ENCODE data around the gene HABP2. TPM values are rescaled to one million over a fixed set of nuclear protein-coding genes. Genes with fewer than 3 reads are reported as not detected.

The HABP2 gene
- polyA plus RNA-seq, 3 donors: not detected

DNA sequence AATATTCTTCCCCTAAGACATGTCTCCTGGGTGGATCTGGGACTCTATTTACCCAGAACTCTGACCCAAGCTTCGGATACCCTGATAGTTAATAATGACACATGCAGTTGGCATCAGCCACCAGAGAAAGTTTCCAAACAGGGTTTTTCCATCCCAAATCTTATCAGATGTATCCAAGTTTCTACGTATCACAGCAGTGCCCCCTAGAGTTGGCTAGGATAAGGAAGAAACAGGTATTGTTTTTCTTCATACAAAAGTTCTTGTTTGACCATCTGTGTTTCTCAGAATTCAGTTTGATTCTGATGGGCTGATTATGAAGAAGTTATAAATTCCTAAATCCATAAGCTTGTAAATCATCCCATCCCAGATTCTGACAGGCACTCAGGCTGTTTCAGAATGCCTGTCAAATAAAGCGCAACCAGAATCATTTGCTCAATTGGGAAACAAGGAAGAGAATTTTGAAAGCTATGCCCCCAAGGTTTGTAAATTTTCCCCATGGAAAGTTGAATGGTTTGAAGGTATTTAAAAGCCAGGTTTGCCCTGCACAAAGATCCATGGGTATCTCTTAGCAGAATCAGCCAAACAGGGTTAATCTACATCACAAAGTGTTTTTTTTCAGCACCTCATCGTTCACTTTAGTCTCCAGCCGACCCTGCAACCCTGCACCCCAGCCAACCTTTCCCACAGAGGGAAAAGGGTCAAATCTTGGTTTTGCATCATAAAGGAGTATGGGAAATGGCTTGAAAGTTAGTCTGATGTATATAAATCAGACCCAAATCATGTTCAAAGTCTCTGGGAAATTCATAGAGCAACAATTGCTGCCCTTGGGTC is 63.6 kb downstream of the HABP2 start:
- peaks cover 12 to 14% of the 10 kb centered on the region in 2 donors for H3K27me3 ChIP-seq (ENCODE audit: control insufficient read depth in 2 of 2, insufficient read depth in 2 of 2, low read length in 2 of 2)
- no peak for DNase-seq
- no peak overlapping the region for H3K4me3 ChIP-seq (replicated peaks in 1 of 3; ENCODE audit: low read depth in 2 of 3, low read length in 3 of 3)
- no peaks in the 10 kb centered on the region for H3K79me2 ChIP-seq (ENCODE audit: insufficient read depth, low read length)
- H3K4me1 ChIP-seq (ENCODE audit: control insufficient read depth in 1 of 2, insufficient read depth in 2 of 2, low read length in 2 of 2): no peaks in the 10 kb centered on the region
- Mint-ChIP-seq H3K27ac (no peak overlapping the region), H3K9me3 (no peaks in the 10 kb centered on the region), H3K4me1 (no peaks in the 10 kb centered on the region), H3K36me3 (no peaks in the 10 kb centered on the region), H3K4me3 (peak overlapping the region in 1 of 2 donors; percentile 47), H3K27me3 (ENCODE audit: low read depth in 3 of 3) (peaks cover 21 to 32% (median 28%) of the 10 kb centered on the region in 3 donors)
- H3K27ac ChIP-seq (ENCODE audit: low read depth in 1 of 2, low read length in 2 of 2): no peak overlapping the region
- TF ChIP-seq, protein P1, sequence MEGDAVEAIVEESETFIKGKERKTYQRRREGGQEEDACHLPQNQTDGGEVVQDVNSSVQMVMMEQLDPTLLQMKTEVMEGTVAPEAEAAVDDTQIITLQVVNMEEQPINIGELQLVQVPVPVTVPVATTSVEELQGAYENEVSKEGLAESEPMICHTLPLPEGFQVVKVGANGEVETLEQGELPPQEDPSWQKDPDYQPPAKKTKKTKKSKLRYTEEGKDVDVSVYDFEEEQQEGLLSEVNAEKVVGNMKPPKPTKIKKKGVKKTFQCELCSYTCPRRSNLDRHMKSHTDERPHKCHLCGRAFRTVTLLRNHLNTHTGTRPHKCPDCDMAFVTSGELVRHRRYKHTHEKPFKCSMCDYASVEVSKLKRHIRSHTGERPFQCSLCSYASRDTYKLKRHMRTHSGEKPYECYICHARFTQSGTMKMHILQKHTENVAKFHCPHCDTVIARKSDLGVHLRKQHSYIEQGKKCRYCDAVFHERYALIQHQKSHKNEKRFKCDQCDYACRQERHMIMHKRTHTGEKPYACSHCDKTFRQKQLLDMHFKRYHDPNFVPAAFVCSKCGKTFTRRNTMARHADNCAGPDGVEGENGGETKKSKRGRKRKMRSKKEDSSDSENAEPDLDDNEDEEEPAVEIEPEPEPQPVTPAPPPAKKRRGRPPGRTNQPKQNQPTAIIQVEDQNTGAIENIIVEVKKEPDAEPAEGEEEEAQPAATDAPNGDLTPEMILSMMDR (IDR thresholded peaks at IDR 0.05): peak; percentile 23
- H3K4me2 ChIP-seq (replicated peaks; ENCODE audit: extremely low read depth, low read length, poor library complexity, severe bottlenecking): no peak overlapping the region
- no peaks in the 10 kb centered on the region for H3K9me3 ChIP-seq (replicated peaks in 1 of 2; ENCODE audit: control insufficient read depth in 1 of 2, insufficient read depth in 1 of 2, low read length in 2 of 2)
- no peaks in the 10 kb centered on the region for H4K20me1 ChIP-seq (ENCODE audit: insufficient read depth, low read length)
- intact Hi-C loops (cut with micrococcal nuclease): no loop called here
- no peaks in the 10 kb centered on the region for H3K36me3 ChIP-seq (replicated peaks in 1 of 2; ENCODE audit: control insufficient read depth in 1 of 2, insufficient read depth in 2 of 2, low read length in 2 of 2)
- H3K9ac ChIP-seq (ENCODE audit: insufficient read depth, low read length, poor library complexity, severe bottlenecking): no peak overlapping the region
- no CpG with 5 or more reads among the region's 5 CpGs for WGBS (ENCODE audit: insufficient coverage)
- H2AFZ ChIP-seq (ENCODE audit: insufficient read depth, low read depth, low read length, poor library complexity, severe bottlenecking): no peak overlapping the region

DNA sequence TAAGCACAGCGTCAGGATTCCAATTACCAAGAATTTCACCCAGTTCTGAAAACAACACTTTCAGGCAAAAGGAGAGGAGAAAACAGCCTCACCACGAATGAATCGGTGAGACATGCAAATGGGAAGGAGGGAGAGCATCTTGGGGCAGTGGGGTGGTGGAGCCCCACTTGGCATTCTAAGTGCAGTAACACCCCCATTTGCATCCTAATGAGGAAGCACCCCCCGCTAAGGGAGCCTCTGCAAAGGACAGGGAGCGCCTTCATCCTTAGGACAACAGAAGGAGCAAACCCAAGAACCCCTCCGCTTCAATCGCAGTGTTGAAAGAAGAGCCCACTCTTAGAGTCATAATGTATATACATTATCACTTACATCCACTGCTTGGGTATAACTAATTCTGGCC is 64.2 kb downstream of the HABP2 start:
- TF ChIP-seq, protein P1 (IDR thresholded peaks at IDR 0.05): no peak
- Histone ChIP-seq H3K4me1 (ENCODE audit: control insufficient read depth in 1 of 2, insufficient read depth in 2 of 2, low read length in 2 of 2) (no peaks in the 10 kb centered on the region), H3K9me3 (replicated peaks in 1 of 2; ENCODE audit: control insufficient read depth in 1 of 2, insufficient read depth in 1 of 2, low read length in 2 of 2) (no peaks in the 10 kb centered on the region), H2AFZ (ENCODE audit: insufficient read depth, low read depth, low read length, poor library complexity, severe bottlenecking) (no peak overlapping the region), H3K9ac (ENCODE audit: insufficient read depth, low read length, poor library complexity, severe bottlenecking) (no peak overlapping the region), H3K36me3 (replicated peaks in 1 of 2; ENCODE audit: control insufficient read depth in 1 of 2, insufficient read depth in 2 of 2, low read length in 2 of 2) (no peaks in the 10 kb centered on the region), H3K27ac (ENCODE audit: low read depth in 1 of 2, low read length in 2 of 2) (no peak overlapping the region), H4K20me1 (ENCODE audit: insufficient read depth, low read length) (no peaks in the 10 kb centered on the region), H3K4me3 (replicated peaks in 1 of 3; ENCODE audit: low read depth in 2 of 3, low read length in 3 of 3) (no peak overlapping the region), H3K79me2 (ENCODE audit: insufficient read depth, low read length) (no peaks in the 10 kb centered on the region), H3K4me2 (replicated peaks; ENCODE audit: extremely low read depth, low read length, poor library complexity, severe bottlenecking) (no peak overlapping the region), H3K27me3 (ENCODE audit: control insufficient read depth in 2 of 2, insufficient read depth in 2 of 2, low read length in 2 of 2) (peaks cover 12 to 14% of the 10 kb centered on the region in 2 donors)
- H3K4me1 Mint-ChIP-seq: no peaks in the 10 kb centered on the region
- no peaks in the 10 kb centered on the region for H3K9me3 Mint-ChIP-seq
- DNase-seq: no peak
- WGBS (ENCODE audit: insufficient coverage): 30% methylated on average over 2 of the region's 7 CpGs
- no peak overlapping the region for H3K27ac Mint-ChIP-seq
- peaks cover 21 to 35% (median 27%) of the 10 kb centered on the region in 3 donors for H3K27me3 Mint-ChIP-seq (ENCODE audit: low read depth in 3 of 3)
- intact Hi-C loops (cut with micrococcal nuclease): no loop called here
- H3K36me3 Mint-ChIP-seq: no peaks in the 10 kb centered on the region
- H3K4me3 Mint-ChIP-seq: peak overlapping the region in 1 of 2 donors; percentile 47

Data from CD14-positive monocyte (primary cell).